ENCODE measurements around the gene POU5F1. TPM values are rescaled to one million over a fixed set of nuclear protein-coding genes. Genes with fewer than 3 reads are reported as not detected.
A peak's percentile ranks its signal among the peaks of the same experiment; 100 is the strongest.
"Not testable (repeated sequence)": the region's sequence is repeated elsewhere in the genome, so short reads cannot be mapped to it uniquely, and the experiment has no call there.

Gene POU5F1
- 0.69 TPM for total RNA-seq
- long read RNA-seq: 0 reads

GRCh38 chr6:31170600-31170881 lies at the start of gene POU5F1:
Gene POU5F1 (minus strand): TSS chr6:31170682. CDS start chr6:31170620, 62 bp downstream.
- intact Hi-C loops (cut with micrococcal nuclease): no loop called here
- DNase-seq: no peak
- Histone ChIP-seq H3K4me1 (peaks cover 8% of the 10 kb centered on the region), H3K9me3 (replicated peaks) (no peaks in the 10 kb centered on the region), H3K36me3 (peaks cover 6% of the 10 kb centered on the region), H3K27me3 (ENCODE audit: low read depth) (no peaks in the 10 kb centered on the region), H3K27ac (replicated peaks) (no peak within 1 kb of the TSS), H3K4me3 (no peak within 1 kb of the TSS)
- no peak for TF ChIP-seq CTCF (IDR thresholded peaks at IDR 0.05; ENCODE audit: borderline replicate concordance)

DNA sequence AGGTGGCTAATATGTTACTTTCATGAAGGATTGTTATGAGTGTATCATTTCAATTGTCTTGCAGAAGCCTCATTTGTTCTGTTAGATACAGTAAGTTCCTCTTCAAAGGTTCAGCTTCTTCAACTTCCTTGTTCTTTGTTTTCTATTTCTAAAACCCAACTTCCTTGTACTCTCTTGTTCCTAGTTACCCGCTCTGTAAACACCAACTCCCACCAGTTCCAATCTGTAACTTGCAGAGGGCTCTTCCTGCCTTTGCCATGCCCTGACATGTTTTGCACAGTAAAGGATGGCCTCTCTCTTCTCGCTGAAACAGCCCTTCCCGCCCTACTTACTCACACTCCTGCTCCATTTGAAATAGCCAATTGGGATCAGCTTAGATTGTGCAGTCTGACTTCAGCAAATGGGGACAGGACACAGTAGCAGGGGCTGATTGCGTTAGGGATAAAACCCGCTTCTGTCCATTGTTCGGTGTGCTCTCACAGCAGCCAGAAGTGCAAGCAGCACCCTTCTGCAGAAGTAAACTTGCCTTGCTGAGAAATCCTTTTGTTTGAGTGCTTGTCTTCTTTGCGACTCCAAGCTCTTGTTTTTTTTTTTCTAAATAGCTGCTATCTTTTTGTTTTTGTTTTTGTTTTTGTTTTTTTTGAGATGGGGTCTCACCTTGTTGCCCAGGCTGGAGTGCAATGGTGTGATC lies 45.9 kb upstream of the POU5F1 start:
- H3K9me3 ChIP-seq (replicated peaks): peaks cover 11% of the 10 kb centered on the region
- intact Hi-C loops (cut with micrococcal nuclease): no loop called here
- no peak overlapping the region for H3K4me3 ChIP-seq
- TF ChIP-seq CTCF (IDR thresholded peaks at IDR 0.05; ENCODE audit: borderline replicate concordance): no peak
- H3K4me1 ChIP-seq: no peaks in the 10 kb centered on the region
- no peak for DNase-seq
- H3K27ac ChIP-seq (replicated peaks): peak overlapping the region; percentile 17
- no peaks in the 10 kb centered on the region for H3K27me3 ChIP-seq (ENCODE audit: low read depth)
- no peaks in the 10 kb centered on the region for H3K36me3 ChIP-seq

DNA sequence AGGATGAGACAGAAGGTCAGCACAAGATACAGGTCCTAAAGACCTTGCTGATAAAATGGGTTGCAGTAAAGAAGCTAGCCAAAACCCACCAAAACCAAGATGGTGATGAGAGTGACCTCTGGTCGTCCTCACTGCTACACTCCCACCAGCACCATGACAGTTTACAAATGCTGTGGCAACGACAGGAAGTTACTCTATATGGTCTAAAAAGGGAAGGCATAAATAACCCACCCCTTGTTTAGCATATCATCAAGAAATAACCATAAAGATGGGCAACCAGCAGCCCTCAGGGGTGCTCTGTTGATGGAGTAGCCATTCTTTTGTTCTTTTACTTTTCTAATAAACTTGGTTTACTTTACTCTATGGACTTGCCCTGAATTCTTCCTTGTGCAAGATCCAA lies 44.7 kb upstream of the POU5F1 start:
- H3K36me3 ChIP-seq; H3K27ac ChIP-seq (replicated peaks); H3K27me3 ChIP-seq (ENCODE audit: low read depth); DNase-seq; H3K4me3 ChIP-seq; H3K4me1 ChIP-seq; intact Hi-C loops (cut with micrococcal nuclease): not testable (repeated sequence)
- H3K9me3 ChIP-seq (replicated peaks): peaks cover 11% of the 10 kb centered on the region

DNA sequence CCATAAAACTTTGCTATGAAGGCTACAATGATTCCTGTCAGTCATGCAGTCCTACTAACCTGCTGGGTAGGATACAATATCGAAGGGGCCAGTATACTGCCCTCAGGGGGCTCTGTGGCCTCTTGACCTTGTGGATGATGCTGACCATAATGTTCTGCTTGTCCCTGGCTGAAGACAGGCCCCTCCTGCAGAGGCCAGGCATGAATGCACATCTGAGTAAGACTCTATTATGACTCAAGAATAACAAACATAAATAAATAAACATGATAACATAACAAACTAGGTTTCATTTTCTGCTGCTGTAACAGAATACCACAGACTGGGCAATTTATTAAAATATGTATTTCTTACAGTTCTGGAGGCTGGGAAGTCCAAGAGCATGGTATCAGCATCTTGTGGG lies 44.0 kb upstream of the POU5F1 start:
- Histone ChIP-seq H3K9me3 (replicated peaks) (peaks cover 11% of the 10 kb centered on the region), H3K36me3 (no peaks in the 10 kb centered on the region), H3K27me3 (ENCODE audit: low read depth) (no peaks in the 10 kb centered on the region), H3K4me1 (no peaks in the 10 kb centered on the region), H3K27ac (replicated peaks) (no peak overlapping the region), H3K4me3 (no peak overlapping the region)
- no peak for DNase-seq
- intact Hi-C loops (cut with micrococcal nuclease): no loop called here
- TF ChIP-seq CTCF (IDR thresholded peaks at IDR 0.05; ENCODE audit: borderline replicate concordance): no peak

DNA sequence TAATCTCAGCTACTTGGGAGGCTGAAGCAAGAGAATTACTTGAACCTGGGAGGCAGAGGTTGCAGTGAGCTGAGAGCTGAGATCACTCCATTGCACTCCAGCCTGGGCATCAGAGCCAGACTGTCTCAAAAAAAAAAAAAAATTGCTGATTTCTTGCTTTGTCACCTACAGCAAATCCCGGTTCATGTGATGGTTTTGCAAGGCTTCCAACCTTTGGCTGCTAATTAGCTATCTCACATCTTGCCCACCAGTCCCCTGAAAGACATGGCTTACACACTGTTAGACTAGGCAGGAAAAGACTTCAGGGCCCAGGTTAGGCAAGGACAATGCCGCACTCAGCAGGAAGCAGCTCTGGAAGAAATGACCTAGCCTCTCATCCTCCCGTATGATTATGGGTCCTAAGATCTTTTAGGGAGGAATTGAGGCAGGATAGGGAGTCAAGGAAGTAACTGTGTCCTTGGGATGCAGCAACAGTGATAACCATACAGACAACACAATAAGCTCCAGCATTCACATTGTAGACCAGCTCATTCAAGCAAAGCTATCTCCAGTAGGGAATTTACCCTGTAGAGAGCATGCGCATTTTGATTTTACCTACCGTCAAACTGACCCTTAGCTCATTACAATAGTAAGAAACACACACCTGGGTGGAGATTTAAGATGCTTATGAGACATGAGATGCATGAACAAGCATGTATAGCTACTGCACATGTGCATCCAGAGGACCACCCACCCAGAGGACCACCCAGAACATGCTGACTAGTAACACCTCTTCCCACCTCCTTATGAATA lies 40.5 kb upstream of the POU5F1 start:
- peak overlapping the region; percentile 38 for H3K27ac ChIP-seq (replicated peaks)
- peaks cover 8% of the 10 kb centered on the region for H3K4me1 ChIP-seq
- no peak for DNase-seq
- no peak overlapping the region for H3K4me3 ChIP-seq
- no peaks in the 10 kb centered on the region for H3K36me3 ChIP-seq
- intact Hi-C loops (cut with micrococcal nuclease): no loop called here
- peaks cover under 1% of the 10 kb centered on the region for H3K9me3 ChIP-seq (replicated peaks)
- no peak for TF ChIP-seq CTCF (IDR thresholded peaks at IDR 0.05; ENCODE audit: borderline replicate concordance)
- no peaks in the 10 kb centered on the region for H3K27me3 ChIP-seq (ENCODE audit: low read depth)

- H3K4me3 ChIP-seq: no peak overlapping the region
- H3K36me3 ChIP-seq: no peaks in the 10 kb centered on the region
- no peak for TF ChIP-seq CTCF (IDR thresholded peaks at IDR 0.05; ENCODE audit: borderline replicate concordance)
- H3K27ac ChIP-seq (replicated peaks): peak overlapping the region; percentile 38
- H3K4me1 ChIP-seq: peaks cover 8% of the 10 kb centered on the region
- no peak for DNase-seq
- intact Hi-C loops (cut with micrococcal nuclease): no loop called here
- H3K27me3 ChIP-seq (ENCODE audit: low read depth): no peaks in the 10 kb centered on the region
- no peaks in the 10 kb centered on the region for H3K9me3 ChIP-seq (replicated peaks)
Measured at GRCh38 chr6:31210123-31210522, 39.6 kb upstream of the POU5F1 start.
